K562 (cell line): ENCODE measurements around the gene CPPED1. TPM values are rescaled to one million over a fixed set of nuclear protein-coding genes. Genes with fewer than 3 reads are reported as not detected.
A peak's percentile ranks its signal among the peaks of the same experiment; 100 is the strongest.

Source experiments
- BMI1 ChIP-seq: fragments of 150-350 bp; IDR thresholded peaks from 2 replicates; pipeline ENCODE4 v1.6.1; 2014; ENCODE audit warnings: low read length
- BRD4 ChIP-seq: fragments of 200-600 bp; sonication (generic); IDR thresholded peaks from 2 replicates; pipeline ENCODE4 v1.6.1; 2017; ENCODE audit warnings: inconsistent platforms
- CREM ChIP-seq: IDR thresholded peaks from 2 replicates; pipeline ENCODE4 v1.6.1; 2014; ENCODE audit warnings: antibody characterized with exemption, low read depth
- EZH2 ChIP-seq: IDR thresholded peaks from 2 replicates; pipeline ENCODE4 v1.6.1; 2012; ENCODE audit warnings: low read depth, mild to moderate bottlenecking, inconsistent platforms, low read length, borderline replicate concordance
- KHSRP ChIP-seq: fragments of 450-650 bp; IDR thresholded peaks from 2 replicates; pipeline ENCODE4 v1.6.1; 2017
- L3MBTL2 ChIP-seq: fragments of 450-650 bp; IDR thresholded peaks from 2 replicates; pipeline ENCODE4 v1.6.1; 2016; ENCODE audit warnings: mild to moderate bottlenecking, moderate library complexity
- MCM7 ChIP-seq, 2 experiments: fragments of 450-650 bp; IDR thresholded peaks; 2 replicates each; pipeline ENCODE4 v1.6.1; 2016 to 2018
- NCOA4 ChIP-seq: fragments of 450-650 bp; IDR thresholded peaks from 2 replicates; pipeline ENCODE4 v1.6.1; 2018; ENCODE audit warnings: mild to moderate bottlenecking; ENCODE audit not compliant: partially characterized antibody
- NFIC ChIP-seq: fragments of 450-650 bp; IDR thresholded peaks from 2 replicates; pipeline ENCODE4 v1.6.1; 2017; ENCODE audit warnings: mild to moderate bottlenecking, inconsistent platforms
- NFRKB ChIP-seq: fragments of 450-650 bp; IDR thresholded peaks from 2 replicates; pipeline ENCODE4 v1.6.1; 2016; ENCODE audit warnings: low read depth
- PHF21A ChIP-seq: fragments of 450-650 bp; IDR thresholded peaks from 2 replicates; pipeline ENCODE4 v1.6.1; 2017; ENCODE audit warnings: low read depth, borderline replicate concordance
- POLR2B ChIP-seq: fragments of 450-650 bp; IDR thresholded peaks from 2 replicates; pipeline ENCODE4 v1.6.1; 2018; ENCODE audit warnings: low read depth; ENCODE audit not compliant: partially characterized antibody
- RB1 ChIP-seq: fragments of 450-650 bp; IDR thresholded peaks from 2 replicates; pipeline ENCODE4 v1.6.1; 2017; ENCODE audit warnings: low read depth, mild to moderate bottlenecking
- SMARCA5 ChIP-seq: fragments of 450-650 bp; IDR thresholded peaks from 2 replicates; pipeline ENCODE4 v1.6.1; 2016
- TAL1 ChIP-seq: fragments of 450-650 bp; IDR thresholded peaks from 2 replicates; pipeline ENCODE4 v1.6.1; 2016; ENCODE audit warnings: mild to moderate bottlenecking
- TBP ChIP-seq: optimal IDR thresholded peaks from 2 replicates; pipeline ENCODE3; 2011; ENCODE audit warnings: low read depth, low read length, improper control_type of control experiment
- ZC3H11A ChIP-seq: IDR thresholded peaks from 2 replicates; pipeline ENCODE4 v1.6.1; 2012; ENCODE audit warnings: low read depth, low read length, improper control_type of control experiment
- ZFP1 ChIP-seq: fragments of 450-650 bp; formaldehyde crosslinking; IDR thresholded peaks from 2 replicates; pipeline ENCODE4 v1.4.0; 2020; ENCODE audit warnings: mild to moderate bottlenecking, mixed read lengths
- ZKSCAN8 ChIP-seq: fragments of 200-800 bp; sonication (Bioruptor generic); IDR thresholded peaks from 2 replicates; pipeline ENCODE4 v1.6.1; 2016; ENCODE audit warnings: missing genetic modification characterization, missing compliant biosample characterization
- ZNF165 ChIP-seq: fragments of 250-450 bp; sonication (Bioruptor Pico); IDR thresholded peaks from 2 replicates; pipeline ENCODE4 v1.4.0; 2020; ENCODE audit warnings: borderline replicate concordance
- ZNF3 ChIP-seq: fragments of 250-450 bp; sonication (Bioruptor Pico); IDR thresholded peaks from 2 replicates; pipeline ENCODE4 v1.5.0; 2021; ENCODE audit warnings: mild to moderate bottlenecking, moderate library complexity
- polyA plus RNA-seq, 8 experiments: library from polyadenylated mRNA; depleted of rRNA in 4 of 8; stranded (reverse) in 5 of 8; unstranded in 3 of 8; fragments of >200 nt; fragmentation: Nextera tagmentation in 2 of 8; fragmentation: Illumina TruSeq in 1 of 8; extraction: Ambion mirVana in 2 of 8; extraction: Trizol in 1 of 8; gene quantifications; 2 replicates each; pipeline versions ENCODE4 v1.2.1 to v1.2.3, GENCODE V29; 2011 to 2014; ENCODE audit warnings: inconsistent platforms in 1 of 8, missing spikeins in 1 of 8
- total RNA-seq, 7 experiments: library from RNA; depleted of rRNA in 6 of 7; stranded (reverse); fragments of >200 nt in 6 of 7; fragmentation: Illumina TruSeq in 2 of 7; extraction: Trizol in 2 of 7; gene quantifications; 2 replicates each; pipeline versions ENCODE4 v1.2.1 to v1.2.3, GENCODE V29; 2011 to 2021; ENCODE audit warnings: low replicate concordance in 1 of 7
- TF ChIP-seq, protein P1 (sequence below): sonication (generic); formaldehyde crosslinking; IDR thresholded peaks from 2 replicates; pipeline ENCODE4 v1.8.1; 2022; ENCODE audit warnings: missing genetic modification reagents
- TF ChIP-seq, protein P2 (sequence below): fragments of 250-450 bp; sonication (Bioruptor Pico); IDR thresholded peaks from 2 replicates; pipeline ENCODE4 v1.8.0; 2021; ENCODE audit warnings: mild to moderate bottlenecking, moderate library complexity
- TF ChIP-seq, protein P3 (sequence below): fragments of 450-650 bp; IDR thresholded peaks from 2 replicates; pipeline ENCODE4 v1.6.1; 2016; ENCODE audit warnings: low read depth, mild to moderate bottlenecking, moderate library complexity
- TF ChIP-seq, protein P4 (sequence below): sonication (generic); formaldehyde crosslinking; IDR thresholded peaks from 2 replicates; pipeline ENCODE4 v1.9.0; 2022; ENCODE audit warnings: mild to moderate bottlenecking, missing genetic modification reagents
- TF ChIP-seq, protein P5 (sequence below), 2 experiments: fragments of 450-650 bp; conservative IDR thresholded peaks; 2 replicates each; pipeline ENCODE4 v1.6.1; 2017; ENCODE audit warnings: mild to moderate bottlenecking in 2 of 2, moderate library complexity in 2 of 2

Gene CPPED1
- total and polyA plus RNA-seq, 9 of the 15 experiments (the other 6 are each of a cell fraction or from before 2014, with no cell fraction given): 7.5 to 25.7 (median 16.9) TPM

DNA sequence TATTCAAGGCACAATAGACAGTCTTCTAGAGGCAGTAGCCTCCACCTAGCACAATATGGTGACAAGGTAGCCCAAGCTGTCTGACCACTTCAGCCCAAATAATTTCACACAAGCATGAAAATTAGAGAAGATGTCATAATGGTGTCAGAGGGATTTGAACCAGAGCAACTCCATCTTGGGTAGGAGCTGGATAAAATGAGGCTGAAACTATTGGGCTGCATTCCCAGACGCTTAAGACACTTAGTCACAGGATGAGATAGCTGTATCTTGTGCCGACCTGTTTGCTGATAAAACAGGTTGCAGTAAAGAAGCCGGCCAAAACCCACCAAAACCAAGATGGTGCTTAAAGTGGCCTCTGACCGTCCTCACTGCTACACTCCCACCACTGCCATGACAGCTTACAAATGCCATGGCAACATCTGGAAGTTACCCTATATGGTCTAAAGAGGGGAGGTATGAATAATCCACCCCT lies 192.6 kb downstream of the CPPED1 start (continued):
- no peak for TF ChIP-seq TBP
- peak; percentile 94 for TF ChIP-seq ZFP1 (CRISPR knock-in tag)
- no peak for TF ChIP-seq BMI1
- TF ChIP-seq BRD4: no peak
- TF ChIP-seq TAL1: no peak
- TF ChIP-seq NFIC: no peak
- no peak for TF ChIP-seq POLR2B
- TF ChIP-seq EZH2: no peak
- TF ChIP-seq, protein P1, sequence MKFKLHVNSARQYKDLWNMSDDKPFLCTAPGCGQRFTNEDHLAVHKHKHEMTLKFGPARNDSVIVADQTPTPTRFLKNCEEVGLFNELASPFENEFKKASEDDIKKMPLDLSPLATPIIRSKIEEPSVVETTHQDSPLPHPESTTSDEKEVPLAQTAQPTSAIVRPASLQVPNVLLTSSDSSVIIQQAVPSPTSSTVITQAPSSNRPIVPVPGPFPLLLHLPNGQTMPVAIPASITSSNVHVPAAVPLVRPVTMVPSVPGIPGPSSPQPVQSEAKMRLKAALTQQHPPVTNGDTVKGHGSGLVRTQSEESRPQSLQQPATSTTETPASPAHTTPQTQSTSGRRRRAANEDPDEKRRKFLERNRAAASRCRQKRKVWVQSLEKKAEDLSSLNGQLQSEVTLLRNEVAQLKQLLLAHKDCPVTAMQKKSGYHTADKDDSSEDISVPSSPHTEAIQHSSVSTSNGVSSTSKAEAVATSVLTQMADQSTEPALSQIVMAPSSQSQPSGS (CRISPR knock-in tag): no peak
- no peak for TF ChIP-seq RB1
- TF ChIP-seq SMARCA5: no peak
- peak; percentile 95; the same call in 1 of the 2 replicates for TF ChIP-seq ZNF165
- TF ChIP-seq ZC3H11A: no peak
- no peak for TF ChIP-seq L3MBTL2
- 0 out of 2 replicates have a peak, but pooled peaks have one; percentile 25 for TF ChIP-seq CREM
- TF ChIP-seq KHSRP: no peak
- peak; percentile 40; the same call in 1 of the 2 replicates for TF ChIP-seq ZNF3 (CRISPR knock-in tag)
- TF ChIP-seq ZKSCAN8: peak; percentile 97
- TF ChIP-seq, protein P2, sequence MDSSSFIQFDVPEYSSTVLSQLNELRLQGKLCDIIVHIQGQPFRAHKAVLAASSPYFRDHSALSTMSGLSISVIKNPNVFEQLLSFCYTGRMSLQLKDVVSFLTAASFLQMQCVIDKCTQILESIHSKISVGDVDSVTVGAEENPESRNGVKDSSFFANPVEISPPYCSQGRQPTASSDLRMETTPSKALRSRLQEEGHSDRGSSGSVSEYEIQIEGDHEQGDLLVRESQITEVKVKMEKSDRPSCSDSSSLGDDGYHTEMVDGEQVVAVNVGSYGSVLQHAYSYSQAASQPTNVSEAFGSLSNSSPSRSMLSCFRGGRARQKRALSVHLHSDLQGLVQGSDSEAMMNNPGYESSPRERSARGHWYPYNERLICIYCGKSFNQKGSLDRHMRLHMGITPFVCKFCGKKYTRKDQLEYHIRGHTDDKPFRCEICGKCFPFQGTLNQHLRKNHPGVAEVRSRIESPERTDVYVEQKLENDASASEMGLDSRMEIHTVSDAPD (CRISPR knock-in tag): peak; percentile 94
- TF ChIP-seq, protein P3, sequence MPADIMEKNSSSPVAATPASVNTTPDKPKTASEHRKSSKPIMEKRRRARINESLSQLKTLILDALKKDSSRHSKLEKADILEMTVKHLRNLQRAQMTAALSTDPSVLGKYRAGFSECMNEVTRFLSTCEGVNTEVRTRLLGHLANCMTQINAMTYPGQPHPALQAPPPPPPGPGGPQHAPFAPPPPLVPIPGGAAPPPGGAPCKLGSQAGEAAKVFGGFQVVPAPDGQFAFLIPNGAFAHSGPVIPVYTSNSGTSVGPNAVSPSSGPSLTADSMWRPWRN: no peak
- no peak for TF ChIP-seq NCOA4
- TF ChIP-seq, protein P4, sequence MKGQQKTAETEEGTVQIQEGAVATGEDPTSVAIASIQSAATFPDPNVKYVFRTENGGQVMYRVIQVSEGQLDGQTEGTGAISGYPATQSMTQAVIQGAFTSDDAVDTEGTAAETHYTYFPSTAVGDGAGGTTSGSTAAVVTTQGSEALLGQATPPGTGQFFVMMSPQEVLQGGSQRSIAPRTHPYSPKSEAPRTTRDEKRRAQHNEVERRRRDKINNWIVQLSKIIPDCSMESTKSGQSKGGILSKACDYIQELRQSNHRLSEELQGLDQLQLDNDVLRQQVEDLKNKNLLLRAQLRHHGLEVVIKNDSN (CRISPR knock-in tag): no peak
- TF ChIP-seq PHF21A: no peak
- TF ChIP-seq NFRKB: no peak
- TF ChIP-seq, protein P5, sequence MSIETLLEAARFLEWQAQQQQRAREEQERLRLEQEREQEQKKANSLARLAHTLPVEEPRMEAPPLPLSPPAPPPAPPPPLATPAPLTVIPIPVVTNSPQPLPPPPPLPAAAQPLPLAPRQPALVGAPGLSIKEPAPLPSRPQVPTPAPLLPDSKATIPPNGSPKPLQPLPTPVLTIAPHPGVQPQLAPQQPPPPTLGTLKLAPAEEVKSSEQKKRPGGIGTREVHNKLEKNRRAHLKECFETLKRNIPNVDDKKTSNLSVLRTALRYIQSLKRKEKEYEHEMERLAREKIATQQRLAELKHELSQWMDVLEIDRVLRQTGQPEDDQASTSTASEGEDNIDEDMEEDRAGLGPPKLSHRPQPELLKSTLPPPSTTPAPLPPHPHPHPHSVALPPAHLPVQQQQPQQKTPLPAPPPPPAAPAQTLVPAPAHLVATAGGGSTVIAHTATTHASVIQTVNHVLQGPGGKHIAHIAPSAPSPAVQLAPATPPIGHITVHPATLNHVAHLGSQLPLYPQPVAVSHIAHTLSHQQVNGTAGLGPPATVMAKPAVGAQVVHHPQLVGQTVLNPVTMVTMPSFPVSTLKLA (conservative IDR thresholded peaks at IDR 0.05): no peak
- TF ChIP-seq MCM7 (IDR thresholded peaks at IDR 0.05): no peak
